Measurements from ENCODE around the gene TLX1.
A peak's percentile ranks its signal among the peaks of the same experiment; 100 is the strongest.

Gene TLX1

GRCh38 chr10:101112799-101113594, 18.1 kb upstream of the TLX1 start:
- DNase-seq: no peak

GRCh38 chr10:101113890-101114403, 17.2 kb upstream of the TLX1 start:
- no peak for DNase-seq

GRCh38 chr10:101114646-101115045, 16.5 kb upstream of the TLX1 start:
- no peak for DNase-seq

GRCh38 chr10:101116754-101117153, 14.3 kb upstream of the TLX1 start:
- DNase-seq: no peak

- no peak for DNase-seq
Measured at GRCh38 chr10:101118031-101118430, 13.1 kb upstream of the TLX1 start.

- no peak for DNase-seq
Measured at GRCh38 chr10:101120520-101120883, 10.6 kb upstream of the TLX1 start.

- peak; percentile 10 for DNase-seq
Measured at GRCh38 chr10:101120884-101121653, 10.0 kb upstream of the TLX1 start.

GRCh38 chr10:101121654-101122031, 9.5 kb upstream of the TLX1 start:
- no peak for DNase-seq

- DNase-seq: no peak
Measured at GRCh38 chr10:101122270-101123084, 8.6 kb upstream of the TLX1 start.

- DNase-seq: no peak
Measured at GRCh38 chr10:101123085-101123814, 7.8 kb upstream of the TLX1 start.

GRCh38 chr10:101123815-101124617, 7.1 kb upstream of the TLX1 start:
- no peak for DNase-seq

- DNase-seq: no peak
Measured at GRCh38 chr10:101124933-101125332, 6.2 kb upstream of the TLX1 start.

GRCh38 chr10:101126684-101127628, 4.1 kb upstream of the TLX1 start:
- no peak for DNase-seq

GRCh38 chr10:101130141-101130540, 959 bp upstream of the TLX1 start:
- DNase-seq: no peak

GRCh38 chr10:101131962-101132635, 999 bp downstream of the TLX1 start:
- DNase-seq: no peak

GRCh38 chr10:101132636-101133473, 1.8 kb downstream of the TLX1 start:
- no peak for DNase-seq

- DNase-seq: no peak
Measured at GRCh38 chr10:101133489-101134298, 2.6 kb downstream of the TLX1 start.

Measured in CD4-positive, alpha-beta T cell treated with Interleukin-4 for 4 hours (primary cell).